HL-60 (cell line): ENCODE results near the gene TPST2.

ENCODE experiments used
- GABPA ChIP-seq: IDR thresholded peaks from 2 replicates; pipeline ENCODE4 v1.6.1; 2012; ENCODE audit warnings: low read depth
- POLR2AphosphoS5 ChIP-seq: IDR thresholded peaks from 2 replicates; pipeline ENCODE4 v1.6.1; 2012; ENCODE audit warnings: low read depth
- SPI1 ChIP-seq: IDR thresholded peaks from 2 replicates; pipeline ENCODE4 v1.6.1; 2012; ENCODE audit warnings: low read depth, mild to moderate bottlenecking, borderline replicate concordance
- TF ChIP-seq, protein P1 (sequence below): IDR thresholded peaks from one replicate; pipeline ENCODE4 v1.5.1; 2011; ENCODE audit warnings: low read length, control low read depth, inconsistent platforms; ENCODE audit not compliant: insufficient read depth
- TF ChIP-seq, protein P2 (sequence below): IDR thresholded peaks from 2 replicates; pipeline ENCODE4 v1.6.1; 2012; ENCODE audit warnings: low read depth; ENCODE audit not compliant: insufficient replicate concordance

DNA sequence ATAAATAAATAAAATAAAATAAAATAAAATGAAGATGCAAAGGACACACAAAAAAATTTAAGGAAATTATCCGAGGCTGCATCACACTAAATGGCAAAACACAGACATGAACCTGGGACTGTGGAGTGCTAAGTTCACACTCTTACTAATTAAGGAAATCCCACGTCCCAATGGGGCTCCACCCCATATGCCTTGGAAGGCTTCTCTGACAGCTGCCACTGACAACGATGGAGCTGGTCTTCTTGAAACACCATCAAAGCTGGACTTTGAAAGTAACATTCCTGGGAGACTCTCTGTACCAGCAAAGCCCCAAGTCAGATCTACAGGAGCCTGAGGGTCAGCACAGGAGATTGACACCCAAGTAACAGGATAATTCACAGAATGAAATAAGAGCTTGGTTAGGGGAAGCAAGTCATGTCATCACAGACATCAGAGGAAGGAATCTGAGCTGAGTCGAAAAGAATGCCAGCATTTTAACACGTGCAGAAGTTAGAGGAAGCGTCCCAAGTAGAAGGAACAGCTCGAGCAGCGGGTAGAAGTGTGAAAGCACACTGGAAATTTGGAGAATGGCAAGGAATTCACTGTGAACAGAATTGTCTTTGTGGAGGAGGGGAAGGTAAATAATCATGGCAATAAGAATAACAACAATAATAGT, 13.8 kb downstream of the TPST2 start:
- TF ChIP-seq, protein P1, sequence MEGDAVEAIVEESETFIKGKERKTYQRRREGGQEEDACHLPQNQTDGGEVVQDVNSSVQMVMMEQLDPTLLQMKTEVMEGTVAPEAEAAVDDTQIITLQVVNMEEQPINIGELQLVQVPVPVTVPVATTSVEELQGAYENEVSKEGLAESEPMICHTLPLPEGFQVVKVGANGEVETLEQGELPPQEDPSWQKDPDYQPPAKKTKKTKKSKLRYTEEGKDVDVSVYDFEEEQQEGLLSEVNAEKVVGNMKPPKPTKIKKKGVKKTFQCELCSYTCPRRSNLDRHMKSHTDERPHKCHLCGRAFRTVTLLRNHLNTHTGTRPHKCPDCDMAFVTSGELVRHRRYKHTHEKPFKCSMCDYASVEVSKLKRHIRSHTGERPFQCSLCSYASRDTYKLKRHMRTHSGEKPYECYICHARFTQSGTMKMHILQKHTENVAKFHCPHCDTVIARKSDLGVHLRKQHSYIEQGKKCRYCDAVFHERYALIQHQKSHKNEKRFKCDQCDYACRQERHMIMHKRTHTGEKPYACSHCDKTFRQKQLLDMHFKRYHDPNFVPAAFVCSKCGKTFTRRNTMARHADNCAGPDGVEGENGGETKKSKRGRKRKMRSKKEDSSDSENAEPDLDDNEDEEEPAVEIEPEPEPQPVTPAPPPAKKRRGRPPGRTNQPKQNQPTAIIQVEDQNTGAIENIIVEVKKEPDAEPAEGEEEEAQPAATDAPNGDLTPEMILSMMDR = no peak
- TF ChIP-seq POLR2AphosphoS5 (no peak), GABPA (no peak), SPI1 (no peak)
- TF ChIP-seq, protein P2, sequence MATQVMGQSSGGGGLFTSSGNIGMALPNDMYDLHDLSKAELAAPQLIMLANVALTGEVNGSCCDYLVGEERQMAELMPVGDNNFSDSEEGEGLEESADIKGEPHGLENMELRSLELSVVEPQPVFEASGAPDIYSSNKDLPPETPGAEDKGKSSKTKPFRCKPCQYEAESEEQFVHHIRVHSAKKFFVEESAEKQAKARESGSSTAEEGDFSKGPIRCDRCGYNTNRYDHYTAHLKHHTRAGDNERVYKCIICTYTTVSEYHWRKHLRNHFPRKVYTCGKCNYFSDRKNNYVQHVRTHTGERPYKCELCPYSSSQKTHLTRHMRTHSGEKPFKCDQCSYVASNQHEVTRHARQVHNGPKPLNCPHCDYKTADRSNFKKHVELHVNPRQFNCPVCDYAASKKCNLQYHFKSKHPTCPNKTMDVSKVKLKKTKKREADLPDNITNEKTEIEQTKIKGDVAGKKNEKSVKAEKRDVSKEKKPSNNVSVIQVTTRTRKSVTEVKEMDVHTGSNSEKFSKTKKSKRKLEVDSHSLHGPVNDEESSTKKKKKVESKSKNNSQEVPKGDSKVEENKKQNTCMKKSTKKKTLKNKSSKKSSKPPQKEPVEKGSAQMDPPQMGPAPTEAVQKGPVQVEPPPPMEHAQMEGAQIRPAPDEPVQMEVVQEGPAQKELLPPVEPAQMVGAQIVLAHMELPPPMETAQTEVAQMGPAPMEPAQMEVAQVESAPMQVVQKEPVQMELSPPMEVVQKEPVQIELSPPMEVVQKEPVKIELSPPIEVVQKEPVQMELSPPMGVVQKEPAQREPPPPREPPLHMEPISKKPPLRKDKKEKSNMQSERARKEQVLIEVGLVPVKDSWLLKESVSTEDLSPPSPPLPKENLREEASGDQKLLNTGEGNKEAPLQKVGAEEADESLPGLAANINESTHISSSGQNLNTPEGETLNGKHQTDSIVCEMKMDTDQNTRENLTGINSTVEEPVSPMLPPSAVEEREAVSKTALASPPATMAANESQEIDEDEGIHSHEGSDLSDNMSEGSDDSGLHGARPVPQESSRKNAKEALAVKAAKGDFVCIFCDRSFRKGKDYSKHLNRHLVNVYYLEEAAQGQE = no peak
